Effector CD4-positive, alpha-beta T cell (primary cell): Measurements from ENCODE around the gene SMOC1.
A peak's percentile ranks its signal among the peaks of the same experiment; 100 is the strongest.

Experiments
- DNase-seq: peaks from one replicate; pipeline ENCODE4 v3.0.0-alpha.2; 2020

Gene SMOC1

DNA sequence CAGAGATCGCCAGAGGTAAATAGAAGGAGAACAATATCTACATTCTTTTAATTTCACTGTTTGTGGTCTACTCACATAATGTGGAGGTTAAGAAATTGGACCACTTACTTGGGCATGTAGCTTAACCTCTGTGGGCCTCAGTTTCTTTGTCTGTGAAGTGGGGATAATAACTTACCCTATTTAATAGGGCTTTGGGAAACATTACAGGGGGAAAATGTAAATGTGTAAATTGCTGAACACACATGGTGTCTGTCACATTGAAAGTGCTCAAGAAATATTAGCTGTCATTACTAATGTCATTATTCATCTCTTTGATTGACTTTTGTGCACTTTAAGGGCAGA is 169.1 kb downstream of the SMOC1 start:
- no peak for DNase-seq

DNA sequence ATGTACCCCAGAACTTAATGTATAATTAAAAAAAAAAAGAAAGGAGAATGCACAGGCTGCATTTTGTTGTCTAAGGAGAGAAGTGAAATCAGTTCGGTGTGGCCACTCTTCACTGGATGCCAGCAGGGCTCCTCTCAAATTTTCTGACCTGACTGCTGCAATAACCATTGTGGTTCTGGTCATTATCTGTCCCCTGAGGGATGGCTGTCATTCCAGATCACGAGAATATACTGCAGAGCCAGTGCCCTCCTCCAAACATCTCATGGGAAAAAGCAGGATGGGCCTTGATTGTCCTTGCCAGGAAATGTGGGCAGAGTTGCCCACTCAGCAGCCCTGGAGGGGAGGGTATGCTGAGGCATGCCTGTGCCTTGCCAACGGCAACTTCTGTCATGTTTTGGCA is 170.4 kb downstream of the SMOC1 start:
- DNase-seq: no peak

GRCh38 chr14:70050136-70050535 is 170.9 kb downstream of the SMOC1 start:
- DNase-seq: no peak

GRCh38 chr14:70052990-70053389 is 173.8 kb downstream of the SMOC1 start:
- no peak for DNase-seq

DNA sequence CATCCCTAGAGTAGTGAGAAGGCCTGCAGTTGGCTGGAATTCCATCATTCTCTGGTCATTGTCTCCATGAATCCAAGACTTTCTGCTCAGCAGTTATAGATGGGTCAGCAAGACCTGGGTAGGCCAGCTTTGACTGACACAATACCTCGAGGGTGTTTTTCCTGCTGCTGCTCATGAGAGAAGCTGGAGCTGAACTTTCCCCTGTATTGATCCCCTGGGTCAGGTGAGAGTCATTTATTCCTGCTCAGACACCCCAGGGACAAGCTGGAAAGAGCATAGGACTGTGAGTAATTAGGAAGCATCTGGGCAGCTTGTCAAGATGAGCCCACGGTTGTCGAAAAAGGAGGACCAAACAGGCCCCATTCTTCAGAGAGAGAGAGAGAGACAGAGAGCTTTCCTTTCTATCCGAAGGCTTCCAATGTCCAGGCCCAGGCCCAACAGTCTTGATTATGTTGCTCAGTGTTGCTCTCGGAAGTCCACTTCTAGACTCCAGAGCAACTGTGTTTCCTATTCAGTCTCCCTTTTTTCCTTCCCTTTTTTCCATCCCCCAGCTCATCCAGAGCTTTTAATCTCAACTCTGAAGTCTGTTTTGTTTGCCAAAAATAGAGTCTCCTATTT is 178.4 kb downstream of the SMOC1 start:
- no peak for DNase-seq

GRCh38 chr14:70059545-70059944 is 180.3 kb downstream of the SMOC1 start:
- no peak for DNase-seq

DNA sequence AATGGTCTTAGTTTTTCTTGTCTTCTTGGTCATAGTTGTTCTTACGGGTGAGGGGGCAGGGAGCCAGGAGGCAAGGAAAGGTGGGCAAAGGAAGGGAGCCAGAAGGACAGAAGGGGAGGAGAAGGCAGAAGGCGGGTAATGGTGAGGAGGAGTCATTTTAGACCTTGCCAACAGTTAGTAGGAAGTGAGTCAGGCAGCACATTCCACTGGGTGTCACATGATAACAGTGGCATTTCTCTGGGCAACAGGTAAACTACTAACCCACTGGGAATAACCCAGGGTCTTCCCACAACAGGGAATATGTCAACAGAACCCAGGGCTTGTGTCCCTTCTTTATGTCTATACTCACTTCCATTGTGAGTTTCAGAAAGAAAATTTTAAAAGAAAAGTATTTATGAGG is 181.9 kb downstream of the SMOC1 start:
- no peak for DNase-seq

- no peak for DNase-seq
These were observed 185.1 kb downstream of the SMOC1 start for GRCh38 chr14:70064136-70064865.

DNA sequence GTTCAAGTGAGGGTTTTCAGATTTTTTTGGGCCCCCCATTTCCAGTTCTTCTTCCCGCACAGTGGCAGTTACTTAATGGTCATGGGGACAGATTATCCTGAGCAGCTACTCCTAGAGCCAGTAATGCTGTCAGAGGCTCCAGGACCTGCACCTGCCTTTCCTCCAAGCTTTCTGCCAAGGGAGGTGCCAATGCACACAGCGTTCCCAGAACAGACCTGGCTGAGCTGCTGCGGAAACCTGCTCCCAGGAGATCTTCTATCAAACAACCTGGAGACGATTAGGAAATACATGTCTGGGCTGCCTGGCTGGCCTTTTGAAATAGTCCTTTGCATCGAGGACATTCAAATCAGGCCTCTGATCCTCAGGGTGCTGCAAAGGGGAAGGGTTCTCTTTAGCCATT is 188.6 kb downstream of the SMOC1 start:
- no peak for DNase-seq

- no peak for DNase-seq
These were observed 190.0 kb downstream of the SMOC1 start for GRCh38 chr14:70069186-70069585.

GRCh38 chr14:70073924-70074566 is 194.8 kb downstream of the SMOC1 start:
- peak; percentile 4 for DNase-seq

DNA sequence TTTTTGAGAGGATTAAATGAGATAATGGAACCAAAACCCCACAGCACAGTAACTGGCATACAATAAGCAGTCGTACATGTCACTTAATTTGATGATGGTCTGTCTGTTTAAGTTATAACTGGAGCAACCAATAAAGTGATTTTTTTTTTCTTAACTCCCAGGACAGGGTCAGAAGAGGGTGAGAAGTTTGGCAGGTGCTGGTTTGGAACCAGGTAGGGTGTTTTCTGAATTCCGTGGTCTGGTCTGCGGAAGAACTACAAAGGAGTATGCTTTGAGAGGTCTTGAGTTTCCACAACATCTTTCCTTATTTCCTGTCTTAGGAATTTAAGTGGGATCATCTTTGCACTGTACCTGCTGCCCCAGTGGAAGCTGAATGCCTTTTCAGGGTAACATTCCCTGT is 197.8 kb downstream of the SMOC1 start:
- no peak for DNase-seq

GRCh38 chr14:70077720-70078119 is 198.5 kb downstream of the SMOC1 start:
- DNase-seq: no peak

DNA sequence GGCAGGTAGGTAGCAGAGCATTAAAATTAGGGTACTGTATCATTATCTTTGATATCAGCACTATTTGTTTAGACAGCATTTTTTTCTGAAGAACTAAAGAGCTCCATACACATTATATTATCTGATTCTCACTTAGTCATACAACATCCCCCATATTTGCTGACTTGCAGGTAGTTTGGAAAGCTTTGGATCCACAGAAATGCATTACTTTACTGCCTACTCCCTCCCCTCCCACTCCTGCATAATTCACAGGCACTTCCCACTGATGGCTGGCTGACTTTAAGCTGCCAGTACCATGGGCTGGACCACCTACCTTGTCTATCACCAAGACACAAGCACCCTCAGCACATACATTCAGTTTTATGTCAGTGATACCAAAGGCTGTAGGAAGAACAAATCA is 199.1 kb downstream of the SMOC1 start:
- DNase-seq: no peak

- DNase-seq: no peak
These were observed 200.9 kb downstream of the SMOC1 start for GRCh38 chr14:70080076-70080475.
